T-helper 2 cell treated with Interferon-gamma antibody and Interleukin-4, amounts not matched to agents 5 μg/mL and 100 μg/mL, for 36 hours (primary cell): ENCODE data around the gene ARL3.
A peak's percentile ranks its signal among the peaks of the same experiment; 100 is the strongest.

ENCODE experiments used
- DNase-seq: peaks from one replicate; pipeline ENCODE4 v3.0.0; 2021; ENCODE audit warnings: low spot score
- H3K27ac Mint-ChIP-seq: one replicate; pipeline ENCODE4 v1.8.0; 2021; ENCODE audit warnings: mild to moderate bottlenecking, mixed read lengths
- H3K27me3 Mint-ChIP-seq: one replicate; pipeline ENCODE4 v1.8.0; 2021; ENCODE audit warnings: low read depth, mixed read lengths
- H3K36me3 Mint-ChIP-seq: one replicate; pipeline ENCODE4 v1.8.0; 2021; ENCODE audit warnings: low read depth, mixed read lengths
- H3K4me1 Mint-ChIP-seq: one replicate; pipeline ENCODE4 v1.8.0; 2021; ENCODE audit warnings: low read depth, mixed read lengths
- H3K4me3 Mint-ChIP-seq: one replicate; pipeline ENCODE4 v1.8.0; 2022; ENCODE audit warnings: mild to moderate bottlenecking, moderate library complexity, mixed read lengths
- H3K9me3 Mint-ChIP-seq: one replicate; pipeline ENCODE4 v1.8.0; 2021; ENCODE audit warnings: mixed read lengths

The ARL3 gene

GRCh38 chr10:102677331-102678067, 36.7 kb downstream of the ARL3 start:
- peaks cover 40% of the 10 kb centered on the region for H3K4me1 Mint-ChIP-seq
- DNase-seq: no peak
- no peak overlapping the region for H3K27ac Mint-ChIP-seq
- H3K27me3 Mint-ChIP-seq: no peaks in the 10 kb centered on the region
- H3K4me3 Mint-ChIP-seq: no peak overlapping the region
- H3K36me3 Mint-ChIP-seq: peaks cover 10% of the 10 kb centered on the region
- H3K9me3 Mint-ChIP-seq: no peaks in the 10 kb centered on the region

- H3K27ac Mint-ChIP-seq: no peak overlapping the region
- DNase-seq: no peak
- H3K4me1 Mint-ChIP-seq: peaks cover 33% of the 10 kb centered on the region
- H3K27me3 Mint-ChIP-seq: no peaks in the 10 kb centered on the region
- no peaks in the 10 kb centered on the region for H3K9me3 Mint-ChIP-seq
- H3K4me3 Mint-ChIP-seq: no peak overlapping the region
- peaks cover 6% of the 10 kb centered on the region for H3K36me3 Mint-ChIP-seq
Measured at GRCh38 chr10:102676534-102677315, 37.5 kb downstream of the ARL3 start.

GRCh38 chr10:102675666-102676533, 38.3 kb downstream of the ARL3 start:
- peaks cover 28% of the 10 kb centered on the region for H3K4me1 Mint-ChIP-seq
- H3K27me3 Mint-ChIP-seq: no peaks in the 10 kb centered on the region
- DNase-seq: no peak
- H3K9me3 Mint-ChIP-seq: no peaks in the 10 kb centered on the region
- peaks cover 2% of the 10 kb centered on the region for H3K36me3 Mint-ChIP-seq
- no peak overlapping the region for H3K4me3 Mint-ChIP-seq
- no peak overlapping the region for H3K27ac Mint-ChIP-seq

GRCh38 chr10:102675011-102675665, 39.1 kb downstream of the ARL3 start:
- peaks cover 2% of the 10 kb centered on the region for H3K36me3 Mint-ChIP-seq
- no peaks in the 10 kb centered on the region for H3K9me3 Mint-ChIP-seq
- H3K4me3 Mint-ChIP-seq: peak overlapping the region; percentile 82
- no peak overlapping the region for H3K27ac Mint-ChIP-seq
- no peak for DNase-seq
- peaks cover 28% of the 10 kb centered on the region for H3K4me1 Mint-ChIP-seq
- no peaks in the 10 kb centered on the region for H3K27me3 Mint-ChIP-seq

GRCh38 chr10:102674566-102674965, 39.6 kb downstream of the ARL3 start:
- Mint-ChIP-seq H3K27ac (no peak overlapping the region), H3K4me1 (peaks cover 28% of the 10 kb centered on the region), H3K36me3 (peaks cover 2% of the 10 kb centered on the region), H3K27me3 (no peaks in the 10 kb centered on the region), H3K4me3 (peak overlapping the region; percentile 82), H3K9me3 (no peaks in the 10 kb centered on the region)
- no peak for DNase-seq

- peak; percentile 62 for DNase-seq
- Mint-ChIP-seq H3K36me3 (peaks cover 2% of the 10 kb centered on the region), H3K9me3 (no peaks in the 10 kb centered on the region), H3K27me3 (no peaks in the 10 kb centered on the region), H3K27ac (peak overlapping the region; percentile 78), H3K4me3 (peak overlapping the region; percentile 82), H3K4me1 (peaks cover 28% of the 10 kb centered on the region)
Measured at GRCh38 chr10:102673819-102674511, 40.2 kb downstream of the ARL3 start.

- Mint-ChIP-seq H3K27me3 (no peaks in the 10 kb centered on the region), H3K36me3 (peaks cover under 1% of the 10 kb centered on the region), H3K27ac (peak overlapping the region; percentile 78), H3K4me1 (peaks cover 28% of the 10 kb centered on the region), H3K9me3 (no peaks in the 10 kb centered on the region), H3K4me3 (peak overlapping the region; percentile 82)
- DNase-seq: no peak
Measured at GRCh38 chr10:102673236-102673818, 40.9 kb downstream of the ARL3 start.

GRCh38 chr10:102670871-102671434, 43.2 kb downstream of the ARL3 start:
- H3K4me3 Mint-ChIP-seq: no peak overlapping the region
- no peak for DNase-seq
- H3K9me3 Mint-ChIP-seq: no peaks in the 10 kb centered on the region

GRCh38 chr10:102670065-102670670, 44.0 kb downstream of the ARL3 start:
- no peaks in the 10 kb centered on the region for H3K36me3 Mint-ChIP-seq
- H3K27ac Mint-ChIP-seq: no peak overlapping the region
- DNase-seq: no peak
- no peaks in the 10 kb centered on the region for H3K9me3 Mint-ChIP-seq
- H3K4me3 Mint-ChIP-seq: no peak overlapping the region
- peaks cover 28% of the 10 kb centered on the region for H3K4me1 Mint-ChIP-seq
- no peaks in the 10 kb centered on the region for H3K27me3 Mint-ChIP-seq

More at GRCh38 chr10:102670871-102671434, 43.2 kb downstream of the ARL3 start:
- Mint-ChIP-seq H3K36me3 (no peaks in the 10 kb centered on the region), H3K4me1 (peaks cover 31% of the 10 kb centered on the region), H3K27ac (no peak overlapping the region), H3K27me3 (no peaks in the 10 kb centered on the region)

GRCh38 chr10:102669206-102670064, 44.8 kb downstream of the ARL3 start:
- no peak for DNase-seq
- no peak overlapping the region for H3K27ac Mint-ChIP-seq
- no peaks in the 10 kb centered on the region for H3K9me3 Mint-ChIP-seq
- H3K4me3 Mint-ChIP-seq: no peak overlapping the region
- no peaks in the 10 kb centered on the region for H3K27me3 Mint-ChIP-seq
- no peaks in the 10 kb centered on the region for H3K36me3 Mint-ChIP-seq
- peaks cover 20% of the 10 kb centered on the region for H3K4me1 Mint-ChIP-seq

- DNase-seq: no peak
- no peak overlapping the region for H3K27ac Mint-ChIP-seq
- no peaks in the 10 kb centered on the region for H3K27me3 Mint-ChIP-seq
- H3K4me1 Mint-ChIP-seq: peaks cover 12% of the 10 kb centered on the region
- H3K9me3 Mint-ChIP-seq: no peaks in the 10 kb centered on the region
- H3K36me3 Mint-ChIP-seq: no peaks in the 10 kb centered on the region
- no peak overlapping the region for H3K4me3 Mint-ChIP-seq
Measured at GRCh38 chr10:102668326-102669107, 45.7 kb downstream of the ARL3 start.
